ENCODE data around the gene DOCK8.

Gene DOCK8

GRCh38 chr9:512555-513272 is 298.0 kb downstream of the DOCK8 start:
- DNase-seq: no peak
